Stimulated activated CD4-positive, alpha-beta T cell treated with anti-CD3 and anti-CD28 coated beads, Interleukin-12 subunit alpha, Interleukin-12 subunit beta, amount 100 ng/mL, for 24 hours (primary cell): ENCODE measurements around the gene STX7.
"Not testable (repeated sequence)": the region's sequence is repeated elsewhere in the genome, so short reads cannot be mapped to it uniquely, and the experiment has no call there.

Experiments used
- DNase-seq, 2 experiments: peaks; one replicate each; pipeline ENCODE4 v3.0.0-alpha.2; 2020; ENCODE audit warnings: low read depth in 2 of 2

Gene STX7, protein sequence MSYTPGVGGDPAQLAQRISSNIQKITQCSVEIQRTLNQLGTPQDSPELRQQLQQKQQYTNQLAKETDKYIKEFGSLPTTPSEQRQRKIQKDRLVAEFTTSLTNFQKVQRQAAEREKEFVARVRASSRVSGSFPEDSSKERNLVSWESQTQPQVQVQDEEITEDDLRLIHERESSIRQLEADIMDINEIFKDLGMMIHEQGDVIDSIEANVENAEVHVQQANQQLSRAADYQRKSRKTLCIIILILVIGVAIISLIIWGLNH

DNA sequence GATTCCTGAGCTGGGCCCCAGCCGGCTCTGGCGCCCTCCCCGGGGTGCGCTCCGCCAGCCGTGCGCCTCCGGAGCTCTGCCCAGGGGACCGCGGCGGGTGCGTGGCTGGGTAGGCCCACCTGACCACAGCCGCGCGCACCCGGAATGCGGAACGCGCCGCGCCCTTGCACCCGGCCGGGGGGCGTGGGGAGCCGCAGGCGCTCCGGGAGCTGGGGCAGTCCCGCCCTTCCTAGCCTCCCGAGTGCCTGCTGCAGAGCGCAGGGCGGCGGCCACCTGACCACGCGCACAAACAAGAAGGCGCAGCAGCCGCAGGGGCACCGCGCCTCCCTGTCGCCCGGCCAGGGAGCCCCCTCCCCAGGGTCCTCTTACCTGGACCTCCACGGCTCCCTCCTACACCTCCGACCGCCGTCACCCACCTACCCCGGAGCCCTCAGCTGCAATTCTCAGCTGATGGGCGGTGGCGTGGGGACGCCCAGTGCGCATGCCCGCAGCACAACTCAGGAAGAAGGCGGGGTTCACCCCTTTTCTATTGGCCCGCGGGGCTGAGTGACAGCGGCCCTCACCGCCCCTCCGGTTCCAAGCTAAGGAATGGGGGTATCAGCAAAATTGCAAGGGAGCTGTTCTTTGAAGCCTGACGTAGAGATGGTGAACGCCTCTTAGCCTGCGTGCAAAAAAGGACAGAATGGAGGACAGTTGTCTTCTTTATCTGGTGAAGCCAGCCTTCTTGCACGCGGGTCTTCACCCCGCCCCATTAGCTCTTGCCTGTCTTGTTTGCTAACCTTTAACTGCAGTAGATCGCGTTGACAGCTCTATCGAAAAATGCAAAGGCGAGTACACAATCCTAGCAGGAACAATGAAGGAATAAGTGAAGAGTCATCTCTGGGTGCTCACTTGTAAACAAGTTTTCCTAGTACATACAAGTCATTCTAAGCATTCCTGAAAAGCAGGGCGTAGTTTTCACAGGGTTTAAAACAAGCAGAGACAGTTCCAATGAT is at the start of gene STX7:
TSS of gene STX7 (minus strand) at position 479 of the 995 bp plus-strand sequence. CDS start 9,586 bp downstream, outside the sequence.
- DNase-seq, result peak; percentile 79 to 84

DNA sequence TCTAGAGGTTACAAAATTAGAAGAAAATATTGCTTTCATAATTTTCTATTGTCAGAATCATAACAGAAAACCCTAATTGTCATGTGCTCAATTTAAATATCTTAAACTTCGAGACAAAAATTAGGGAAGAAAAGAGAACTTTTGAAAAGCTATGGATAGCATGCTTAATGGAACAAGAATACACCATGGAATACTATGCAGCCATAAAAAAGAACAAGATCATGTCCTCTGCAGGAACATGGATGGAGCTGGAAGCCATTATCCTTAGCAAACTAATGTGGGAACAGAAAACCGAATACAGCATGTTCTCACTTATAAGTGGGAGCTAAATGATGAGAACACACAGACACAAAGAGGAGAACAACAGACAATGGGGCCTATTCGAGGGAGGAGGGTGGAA is 47.2 kb upstream of the STX7 start:
- not testable (repeated sequence) for DNase-seq

DNA sequence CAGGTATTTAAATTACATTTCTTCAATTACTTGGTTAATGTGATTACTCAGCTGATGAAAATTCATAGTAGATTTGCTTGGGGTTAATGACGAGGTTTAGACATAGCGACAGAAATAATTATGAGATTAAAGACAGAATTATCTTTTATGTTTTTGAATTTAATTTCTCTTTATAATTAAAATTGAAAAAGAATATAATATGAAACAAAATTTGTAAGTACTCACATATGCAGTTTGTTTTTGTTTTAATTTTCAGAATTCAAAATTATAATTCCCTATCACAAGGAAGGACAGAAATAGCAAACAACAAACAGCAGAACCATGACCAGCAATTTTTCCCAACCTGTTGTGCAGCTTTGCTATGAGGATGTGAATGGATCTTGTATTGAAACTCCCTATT is 39.5 kb upstream of the STX7 start, which contains the start of gene TAAR8:
TSS of gene TAAR8 (plus strand) at position 301 of the 400 bp plus-strand sequence. CDS start at position 322, 21 bp downstream.
- no peak for DNase-seq

DNA sequence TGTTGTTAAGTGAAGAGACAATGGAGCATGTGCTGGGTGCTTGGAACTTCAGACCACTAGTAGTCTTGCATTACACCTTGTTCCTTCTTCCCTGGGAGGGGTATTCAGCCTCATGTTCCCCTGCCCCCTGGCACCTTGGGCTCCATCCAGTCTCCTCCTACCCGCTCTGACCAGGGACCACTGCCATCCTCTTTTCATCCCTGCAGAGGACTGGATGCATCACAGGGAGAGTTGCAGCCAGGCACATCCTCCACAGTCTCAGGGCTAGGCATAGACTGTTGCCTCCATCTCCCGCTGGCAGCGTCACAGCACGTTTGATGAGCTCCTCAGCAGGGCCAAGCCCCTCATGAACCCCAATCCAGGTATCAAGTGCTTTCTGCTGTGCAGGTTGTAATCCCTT is 38.3 kb upstream of the STX7 start:
- no peak for DNase-seq

DNA sequence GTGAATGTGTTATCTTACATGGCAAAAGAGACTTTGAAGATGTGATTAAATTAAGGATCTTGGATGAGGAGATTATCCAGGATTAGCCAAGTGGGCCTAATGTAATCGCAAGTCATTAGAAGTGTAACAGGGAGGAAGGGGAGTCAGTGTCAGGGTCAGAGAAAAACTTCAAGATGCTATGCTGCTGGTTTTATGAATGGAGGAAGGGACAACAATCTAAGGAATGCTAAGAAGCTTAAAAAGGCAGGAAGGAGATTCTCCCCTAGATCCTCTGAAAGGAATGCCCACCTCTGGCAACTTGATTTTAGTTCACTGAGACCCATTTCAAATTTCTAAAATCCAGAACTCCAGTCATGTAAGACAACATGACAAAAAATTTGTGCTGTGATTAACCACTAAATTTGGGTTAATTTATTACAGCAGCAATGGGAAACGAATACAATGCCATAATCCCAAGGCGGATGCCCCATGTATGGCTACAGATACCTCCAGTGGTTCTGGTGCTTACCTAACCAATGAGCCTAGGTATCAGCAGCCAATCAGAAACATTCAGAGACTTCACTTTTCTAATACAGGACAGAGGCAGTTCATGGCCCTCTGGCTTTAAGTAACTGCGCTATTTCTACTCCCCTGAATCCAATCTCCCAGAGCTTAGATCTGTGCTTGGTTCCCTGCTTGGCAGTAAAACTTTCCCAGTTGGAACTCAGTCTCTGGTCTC is 36.0 kb upstream of the STX7 start:
- no peak for DNase-seq

DNA sequence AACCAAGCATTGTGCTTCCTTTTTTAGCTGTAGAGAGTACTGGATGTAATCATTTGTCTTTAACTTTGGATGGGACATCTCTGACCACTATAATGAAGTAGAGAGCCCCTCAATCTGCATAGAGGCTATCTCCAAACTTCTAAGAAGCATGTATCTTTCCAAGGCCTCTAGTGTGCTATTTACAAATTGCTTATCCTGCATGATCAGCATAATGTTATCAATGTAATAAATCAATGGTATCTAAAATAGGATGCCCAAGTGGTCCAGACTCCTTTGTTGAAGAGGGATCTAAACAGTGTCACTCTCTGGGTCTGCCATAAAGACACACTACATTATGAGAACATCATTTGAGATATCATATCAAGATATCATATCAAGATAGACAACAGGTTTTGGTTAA is 31.9 kb upstream of the STX7 start:
- no peak for DNase-seq

DNA sequence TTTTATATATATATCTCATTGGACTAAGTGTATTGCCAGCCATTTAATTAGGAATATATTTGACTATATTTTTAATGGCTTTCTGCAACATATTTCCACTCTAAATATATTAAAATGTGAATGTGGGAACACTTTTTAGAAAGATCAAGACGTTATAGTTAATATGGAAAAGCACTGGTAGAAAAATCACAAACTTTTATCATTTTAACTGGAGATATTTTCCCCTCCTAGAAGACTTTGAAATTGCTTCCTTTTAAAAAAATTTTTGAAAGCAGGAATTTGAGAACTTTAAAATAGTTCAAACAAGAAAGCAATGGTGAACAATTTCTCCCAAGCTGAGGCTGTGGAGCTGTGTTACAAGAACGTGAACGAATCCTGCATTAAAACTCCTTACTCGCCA is 25.1 kb upstream of the STX7 start, which contains the start of gene TAAR9:
TSS of gene TAAR9 (plus strand) at position 301 of the 400 bp plus-strand sequence. CDS start at position 314, 13 bp downstream.
- DNase-seq, result no peak

DNA sequence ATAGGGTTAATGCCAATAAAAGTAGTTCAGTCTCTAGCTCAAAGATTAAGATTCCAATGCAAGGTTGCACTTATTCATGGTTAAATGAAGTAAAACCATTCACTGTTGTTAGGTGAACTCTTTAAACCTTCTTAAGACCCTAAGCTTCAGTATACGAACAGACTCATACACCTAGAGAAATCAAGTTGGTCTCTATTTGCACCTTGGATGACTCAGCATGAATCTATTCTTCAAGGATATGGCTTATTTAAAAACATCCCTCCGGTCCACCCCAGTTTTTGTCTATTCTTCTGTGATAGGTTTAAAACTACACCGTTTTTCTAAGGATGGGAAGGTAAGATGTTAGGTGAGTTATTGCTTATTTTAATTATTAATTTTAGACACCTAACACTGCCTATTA is 24.2 kb upstream of the STX7 start:
- no peak for DNase-seq

DNA sequence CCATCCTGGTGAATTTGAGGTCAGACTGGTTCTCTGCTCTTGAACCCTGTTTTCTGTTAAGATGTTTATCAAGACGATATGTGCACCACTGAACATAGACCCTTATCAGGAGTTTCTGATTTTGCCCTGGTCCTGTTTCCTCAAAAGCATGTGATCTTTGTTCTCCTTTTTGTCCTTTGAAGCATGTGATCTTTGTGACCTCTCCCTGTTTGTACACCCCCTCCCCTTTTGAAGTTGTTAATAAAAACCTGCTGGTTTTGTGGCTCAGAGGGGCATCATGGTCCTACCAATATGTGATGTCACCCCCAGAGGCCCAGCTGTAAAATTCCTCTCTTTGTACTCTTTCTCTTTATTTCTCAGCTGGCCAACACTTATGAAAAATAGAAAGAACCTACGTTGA is 21.6 kb upstream of the STX7 start:
- not testable (repeated sequence) for DNase-seq

DNA sequence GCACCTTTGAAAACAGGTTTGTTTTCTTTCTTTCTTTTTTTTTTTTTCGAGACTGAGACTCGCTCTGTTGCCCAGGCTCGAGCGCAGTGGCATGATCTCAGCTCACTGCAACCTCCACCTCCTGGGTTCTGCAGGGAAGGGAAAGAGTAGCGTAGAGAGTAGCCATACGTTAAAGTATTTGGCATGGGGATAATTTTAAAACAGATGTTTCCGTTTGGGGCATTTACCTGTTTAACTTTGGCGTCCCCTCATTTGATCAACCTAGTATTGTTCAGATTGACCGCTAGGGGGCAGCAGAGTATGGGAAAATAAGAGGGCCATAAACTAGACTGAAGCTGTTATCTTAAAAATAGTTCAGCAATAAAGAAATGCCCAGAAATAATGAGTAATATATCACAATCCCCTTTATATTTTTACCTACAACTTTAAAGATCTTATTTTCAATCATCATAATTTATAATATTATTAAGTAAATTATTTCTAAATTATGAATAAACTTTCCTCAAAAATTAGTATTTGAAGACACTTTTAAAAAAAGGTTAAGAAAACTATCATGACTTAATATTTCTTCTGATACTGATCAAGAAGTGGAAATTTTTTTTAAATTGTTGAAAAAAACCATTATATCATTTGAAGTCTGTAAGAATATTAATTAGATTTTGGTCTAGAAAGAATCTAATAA is 17.5 kb upstream of the STX7 start:
- DNase-seq, result peak; percentile 33 to 65

DNA sequence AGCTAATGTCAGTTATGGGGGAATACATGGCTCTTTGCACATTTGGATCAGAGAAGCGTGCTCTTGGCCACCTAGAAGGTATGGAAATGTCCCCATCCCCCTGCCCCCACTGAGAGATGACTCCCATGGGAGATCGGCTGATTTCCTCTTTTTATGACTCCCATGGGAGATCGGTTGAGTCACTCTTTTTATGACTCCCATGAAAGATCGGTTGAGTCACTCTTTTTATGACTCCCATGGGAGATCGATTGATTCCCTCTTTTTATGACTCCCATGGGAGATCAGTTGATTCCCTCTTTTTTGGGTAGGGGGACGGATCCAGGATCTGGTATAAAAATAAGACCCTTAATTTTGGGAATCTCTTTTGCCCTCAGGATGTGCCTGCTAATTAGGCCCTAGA is 14.9 kb upstream of the STX7 start:
- no peak for DNase-seq

DNA sequence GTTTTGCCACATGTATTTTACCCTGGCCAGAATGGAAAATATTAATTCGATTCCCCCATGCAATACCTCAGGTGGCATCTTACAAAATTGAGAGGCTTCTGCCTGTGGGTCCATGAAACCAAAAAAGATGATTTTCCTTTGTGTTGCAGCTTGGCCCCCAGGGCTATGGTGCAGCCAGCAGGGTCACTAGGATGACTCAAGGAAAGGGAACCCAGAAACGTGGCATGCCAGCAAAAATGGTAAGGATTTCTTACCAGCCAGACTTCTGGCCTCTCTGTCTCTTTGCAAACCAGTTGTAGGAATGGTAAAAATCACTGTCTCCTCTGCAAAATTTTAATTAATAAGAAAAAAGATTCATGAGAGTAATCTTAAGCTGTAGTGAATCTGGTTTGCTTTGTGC is 13.5 kb upstream of the STX7 start:
- DNase-seq, result no peak

DNA sequence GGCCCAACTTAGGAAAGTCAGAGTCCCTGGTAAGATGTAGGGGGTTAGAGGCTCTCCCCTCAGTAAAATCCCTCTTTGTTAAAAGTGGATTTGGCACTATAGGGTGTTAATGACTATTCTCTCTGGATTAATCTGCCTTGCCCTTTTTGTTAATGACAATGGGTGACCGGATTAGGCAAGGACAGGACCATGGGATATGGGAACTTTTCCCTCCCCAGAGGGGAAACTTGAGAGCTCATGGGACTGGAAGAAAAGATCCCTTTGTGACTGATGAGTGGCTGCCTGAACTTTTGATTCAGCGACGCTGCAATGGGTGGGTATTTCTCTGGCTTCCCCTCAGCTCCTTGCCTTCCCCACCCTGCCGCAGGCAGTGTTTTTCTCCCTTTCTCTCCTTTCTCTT is 12.9 kb upstream of the STX7 start:
- DNase-seq, result no peak

DNA sequence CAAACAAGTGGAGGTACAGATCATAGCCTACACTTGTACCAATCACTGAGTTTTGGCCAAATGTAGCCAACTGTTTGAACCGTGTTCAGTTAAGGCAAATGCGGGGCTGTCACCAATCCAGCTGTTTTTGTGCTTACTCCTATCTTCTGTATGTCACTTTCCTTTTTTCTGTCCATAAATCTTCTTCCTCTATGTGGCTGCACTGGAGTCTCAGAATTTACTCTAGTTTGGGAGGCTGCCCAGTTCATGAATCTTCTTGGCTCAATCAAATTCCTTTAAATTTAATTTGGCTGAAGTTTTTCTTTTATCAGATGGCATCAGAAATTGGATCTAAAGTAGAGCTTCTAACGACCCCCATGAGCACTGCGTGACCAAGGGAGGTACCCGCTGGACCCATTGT is 11.7 kb upstream of the STX7 start:
- no peak for DNase-seq

DNA sequence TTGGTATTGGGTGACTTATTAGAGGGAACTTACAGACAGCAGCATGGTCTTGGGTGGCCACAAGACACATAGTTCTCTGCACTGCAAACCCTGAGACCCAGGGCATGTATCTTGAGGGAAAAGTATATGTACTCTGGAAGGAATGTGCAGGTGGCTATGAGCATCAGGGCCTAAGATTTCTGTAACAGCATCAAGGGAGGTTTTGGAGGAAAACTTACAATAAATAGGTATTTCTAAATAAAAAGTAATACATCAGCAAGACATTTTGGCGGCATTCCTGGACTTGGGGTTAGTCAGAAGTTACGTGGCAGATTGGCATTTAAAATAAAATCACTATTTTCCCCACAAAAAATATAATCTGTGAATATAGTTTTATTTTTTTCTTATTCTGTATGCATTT is 8.0 kb upstream of the STX7 start:
- DNase-seq, result no peak

DNA sequence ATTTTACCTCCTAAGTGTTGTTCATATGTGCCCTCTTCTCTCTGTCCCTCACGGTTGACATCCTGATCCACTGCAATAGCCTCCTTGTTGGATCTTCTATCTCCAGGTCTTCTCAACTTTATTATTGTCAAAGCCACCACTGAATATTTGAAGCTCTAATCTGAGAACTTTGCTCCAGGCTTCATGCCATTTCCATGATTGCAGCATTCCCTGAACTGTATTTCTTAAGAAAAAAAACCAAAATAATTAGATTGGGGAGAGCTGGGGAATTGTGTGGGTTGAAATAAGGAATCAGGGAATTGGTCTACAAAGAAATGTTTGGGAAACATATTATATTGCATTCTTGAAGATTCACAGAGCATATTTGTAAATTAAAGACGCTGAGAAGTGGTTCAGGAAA is 2.5 kb upstream of the STX7 start:
- no peak for DNase-seq

DNA sequence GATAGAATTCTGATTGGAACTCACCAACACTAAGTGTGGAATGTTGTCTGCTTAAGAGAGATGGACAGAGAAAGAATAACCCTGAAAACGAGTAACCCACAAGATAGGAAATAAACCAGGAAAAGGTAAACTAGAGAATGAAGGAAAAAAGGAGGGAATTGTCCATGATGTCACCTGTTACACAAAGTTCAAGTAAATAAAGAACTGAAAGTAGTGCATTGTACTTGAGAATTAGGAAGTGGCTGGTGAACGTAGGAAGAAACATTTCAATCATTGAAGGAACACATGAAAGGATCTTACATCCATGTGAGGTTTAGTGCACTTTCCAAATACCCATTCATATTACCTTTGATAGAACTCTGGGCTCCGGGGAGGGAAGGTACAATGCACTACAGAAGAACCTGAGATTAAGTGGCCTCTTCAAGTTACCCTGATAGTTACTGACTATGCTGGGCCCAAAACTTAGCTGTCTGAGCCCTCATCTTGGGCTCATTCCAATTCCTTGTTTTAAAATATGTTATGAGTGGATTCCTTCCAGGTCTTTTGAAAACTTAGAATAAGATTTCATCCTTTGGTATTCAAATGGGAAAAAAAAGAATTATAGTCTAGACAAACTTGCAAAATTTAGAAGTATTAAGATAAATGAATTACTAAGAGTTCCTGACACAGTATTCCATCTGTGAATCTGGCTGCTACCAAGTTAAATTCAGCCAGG is 1.1 kb upstream of the STX7 start:
- no peak for DNase-seq

DNA sequence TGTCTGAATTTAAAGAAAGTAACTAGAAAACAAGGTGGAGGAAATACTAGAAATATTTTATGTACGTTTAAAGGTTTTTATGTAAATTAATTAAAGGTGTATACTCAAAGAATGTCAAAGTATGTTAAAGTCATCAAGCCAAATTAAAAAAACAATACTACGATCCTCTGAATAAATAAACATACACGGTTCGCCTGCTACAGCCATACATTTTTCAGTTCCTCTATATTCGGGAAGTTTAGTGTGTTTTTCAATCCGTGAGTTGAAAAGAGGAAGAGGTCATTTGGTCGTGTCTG is 626 bp downstream of the STX7 start:
- no peak for DNase-seq

DNA sequence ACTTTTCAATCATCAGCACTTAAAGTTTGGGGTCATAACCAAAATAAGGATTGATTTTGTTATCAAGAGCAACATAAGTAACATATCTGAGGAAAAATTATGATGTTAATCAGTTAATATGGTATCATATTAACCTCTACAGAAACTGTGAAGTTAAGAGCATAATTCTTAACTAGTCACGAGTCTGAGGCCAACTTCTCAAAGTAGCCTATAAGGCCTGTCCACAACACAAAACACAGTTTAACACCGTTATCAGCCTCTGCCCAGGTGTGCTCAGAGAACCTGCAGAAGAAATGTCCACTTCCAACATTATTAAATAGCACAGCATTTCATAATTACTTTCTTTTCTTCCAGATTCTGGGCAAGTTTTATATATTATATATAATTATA is 1.1 kb downstream of the STX7 start:
- DNase-seq, result no peak

DNA sequence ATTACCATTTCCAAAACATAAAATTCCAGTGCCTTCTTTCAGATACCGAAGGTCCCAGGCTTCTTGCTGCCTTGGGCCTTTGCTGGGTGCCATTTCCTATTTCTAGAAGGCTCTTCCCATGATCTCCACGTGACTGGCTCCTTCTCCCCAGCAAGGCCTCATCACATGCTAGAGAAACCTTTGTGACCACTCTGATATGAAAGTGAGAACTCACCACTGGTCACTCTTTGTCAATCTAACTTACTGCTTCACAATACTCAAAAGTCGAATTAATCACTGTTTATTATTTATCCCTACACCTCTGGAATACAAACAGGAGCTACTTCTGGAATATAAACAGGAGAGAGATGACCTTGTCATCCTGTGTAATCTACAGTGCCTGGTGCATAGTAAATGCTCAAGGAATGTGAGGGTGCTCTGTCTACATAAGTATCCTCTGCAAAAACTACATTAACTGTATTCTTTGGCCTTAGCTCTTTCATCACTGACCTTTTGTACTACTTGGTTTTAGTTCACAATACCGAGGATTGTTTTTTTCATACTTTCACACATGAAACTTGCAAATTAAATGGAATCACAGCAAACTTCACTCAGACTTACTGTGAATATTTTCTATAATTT is 1.6 kb downstream of the STX7 start:
- no peak for DNase-seq
